Ureter (tissue), 1 donor: ENCODE results near the gene MGAT2. TPM values are rescaled to one million over a fixed set of nuclear protein-coding genes. Genes with fewer than 3 reads are reported as not detected.
"Not testable (repeated sequence)": the region's sequence is repeated elsewhere in the genome, so short reads cannot be mapped to it uniquely, and the experiment has no call there.

ENCODE experiments used
- DNase-seq: peaks from one replicate; pipeline ENCODE4 v3.0.0-alpha.2; 2020; ENCODE audit warnings: low spot score
- total RNA-seq: library from RNA; stranded (reverse); gene quantifications from one replicate; pipeline ENCODE4 v1.2.4, GENCODE V29; 2023
- donor health status: DM: yes; HTN: yes; CAD: no.

MGAT2 gene
- total RNA-seq, 1 donor from 2014 or later, result 29.2 TPM

- no peak for DNase-seq
Observed at GRCh38 chr14:49612251-49612650, 8.3 kb upstream of the MGAT2 start.

- DNase-seq, result no peak
Observed at GRCh38 chr14:49612671-49613070, 7.9 kb upstream of the MGAT2 start.

GRCh38 chr14:49614196-49614595 lies 6.4 kb upstream of the MGAT2 start:
- DNase-seq, result no peak

- DNase-seq, result no peak
Observed at GRCh38 chr14:49615776-49616175, 4.8 kb upstream of the MGAT2 start.

GRCh38 chr14:49617852-49618519 lies 2.6 kb upstream of the MGAT2 start:
- no peak for DNase-seq

GRCh38 chr14:49619273-49619672 lies 1.3 kb upstream of the MGAT2 start:
- not testable (repeated sequence) for DNase-seq

GRCh38 chr14:49619730-49620129 lies 869 bp upstream of the MGAT2 start:
- no peak for DNase-seq

GRCh38 chr14:49621114-49621881 lies 699 bp downstream of the MGAT2 start:
- DNase-seq, result peak; percentile 76

GRCh38 chr14:49622022-49622607 lies 1.5 kb downstream of the MGAT2 start:
- DNase-seq, result no peak

- no peak for DNase-seq
Observed at GRCh38 chr14:49623387-49623786, 2.8 kb downstream of the MGAT2 start.

- DNase-seq, result no peak
Observed at GRCh38 chr14:49623941-49624839, 3.6 kb downstream of the MGAT2 start.

GRCh38 chr14:49633640-49634546 lies 13.3 kb downstream of the MGAT2 start:
- DNase-seq, result peak; percentile 95

GRCh38 chr14:49634547-49635334 lies 14.1 kb downstream of the MGAT2 start, which contains the start of gene DNAAF2:
Gene DNAAF2, minus strand, starts transcription at chr14:49635244. Its CDS starts 95 bp downstream, at chr14:49635149.
- peak; percentile 61 for DNase-seq

- DNase-seq, result no peak
Observed at GRCh38 chr14:49636866-49637265, 16.3 kb downstream of the MGAT2 start.

GRCh38 chr14:49637534-49638078 lies 17.0 kb downstream of the MGAT2 start:
- no peak for DNase-seq

- DNase-seq, result no peak
Observed at GRCh38 chr14:49640540-49641417, 20.2 kb downstream of the MGAT2 start.

GRCh38 chr14:49641697-49642129 lies 21.1 kb downstream of the MGAT2 start:
- no peak for DNase-seq

GRCh38 chr14:49642163-49642562 lies 21.6 kb downstream of the MGAT2 start:
- no peak for DNase-seq
